Measurements from ENCODE around the gene PHYHD1. TPM values are rescaled to one million over a fixed set of nuclear protein-coding genes. Genes with fewer than 3 reads are reported as not detected.
A peak's percentile ranks its signal among the peaks of the same experiment; 100 is the strongest.

Gene PHYHD1
- 46.5 TPM for total RNA-seq
- long read RNA-seq, partial matches to known transcripts, result 4 of 8 reads
- long read RNA-seq, other reads (novel, unspliced or antisense), result 4 of 8 reads

DNA sequence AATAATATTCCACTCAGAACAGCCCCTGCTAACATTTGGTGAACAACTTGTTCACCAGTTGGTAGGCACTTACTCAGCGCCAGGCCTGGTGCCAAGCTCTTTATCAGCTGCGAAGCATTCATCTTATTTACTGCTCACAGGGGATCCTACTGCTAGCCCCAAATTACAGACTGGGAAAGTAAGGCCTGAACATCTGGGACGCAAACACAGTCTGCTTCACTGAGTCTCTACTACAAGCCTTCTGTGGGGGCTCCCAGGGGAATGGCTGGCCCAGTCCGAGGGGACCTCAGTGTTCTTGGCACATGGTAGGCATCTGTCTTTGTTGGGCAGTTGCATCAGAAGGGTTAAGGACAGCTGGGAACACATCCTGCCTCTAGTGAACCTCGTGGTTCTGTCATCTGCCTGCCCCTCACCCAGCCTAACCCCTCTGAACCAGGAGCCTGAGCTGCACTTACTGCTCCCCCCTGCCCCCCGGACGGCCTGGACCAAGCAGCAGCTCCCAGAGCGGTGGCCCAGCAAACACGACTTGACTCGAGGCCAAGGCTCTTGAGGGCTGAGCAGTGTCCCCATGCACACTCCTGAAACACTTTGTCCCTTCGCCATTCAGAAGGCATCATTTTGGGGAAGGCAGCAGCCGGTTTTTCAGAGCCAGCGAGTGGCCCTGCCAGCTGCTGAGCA lies at the start of gene PHYHD1:
Gene PHYHD1 (plus strand): TSS at position 602 of the 678 bp plus-strand sequence. CDS start 1,342 bp downstream, outside the sequence.
- H3K4me1 ChIP-seq, result peaks cover 48% of the 10 kb centered on the region
- peak within 1 kb of the TSS; percentile 59 for H3K4me3 ChIP-seq
- H3K9me3 ChIP-seq, result no peaks in the 10 kb centered on the region
- H3K27me3 ChIP-seq, result no peaks in the 10 kb centered on the region
- H3K36me3 ChIP-seq, result peaks cover 15% of the 10 kb centered on the region
- ATAC-seq (peak; percentile 44), DNase-seq (peak; percentile 87)
- H3K27ac ChIP-seq, result peak within 1 kb of the TSS; percentile 88
- TF ChIP-seq, protein P1, sequence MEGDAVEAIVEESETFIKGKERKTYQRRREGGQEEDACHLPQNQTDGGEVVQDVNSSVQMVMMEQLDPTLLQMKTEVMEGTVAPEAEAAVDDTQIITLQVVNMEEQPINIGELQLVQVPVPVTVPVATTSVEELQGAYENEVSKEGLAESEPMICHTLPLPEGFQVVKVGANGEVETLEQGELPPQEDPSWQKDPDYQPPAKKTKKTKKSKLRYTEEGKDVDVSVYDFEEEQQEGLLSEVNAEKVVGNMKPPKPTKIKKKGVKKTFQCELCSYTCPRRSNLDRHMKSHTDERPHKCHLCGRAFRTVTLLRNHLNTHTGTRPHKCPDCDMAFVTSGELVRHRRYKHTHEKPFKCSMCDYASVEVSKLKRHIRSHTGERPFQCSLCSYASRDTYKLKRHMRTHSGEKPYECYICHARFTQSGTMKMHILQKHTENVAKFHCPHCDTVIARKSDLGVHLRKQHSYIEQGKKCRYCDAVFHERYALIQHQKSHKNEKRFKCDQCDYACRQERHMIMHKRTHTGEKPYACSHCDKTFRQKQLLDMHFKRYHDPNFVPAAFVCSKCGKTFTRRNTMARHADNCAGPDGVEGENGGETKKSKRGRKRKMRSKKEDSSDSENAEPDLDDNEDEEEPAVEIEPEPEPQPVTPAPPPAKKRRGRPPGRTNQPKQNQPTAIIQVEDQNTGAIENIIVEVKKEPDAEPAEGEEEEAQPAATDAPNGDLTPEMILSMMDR (IDR thresholded peaks at IDR 0.05), result no peak
- intact Hi-C loops (cut with DNase I), result no loop called here

DNA sequence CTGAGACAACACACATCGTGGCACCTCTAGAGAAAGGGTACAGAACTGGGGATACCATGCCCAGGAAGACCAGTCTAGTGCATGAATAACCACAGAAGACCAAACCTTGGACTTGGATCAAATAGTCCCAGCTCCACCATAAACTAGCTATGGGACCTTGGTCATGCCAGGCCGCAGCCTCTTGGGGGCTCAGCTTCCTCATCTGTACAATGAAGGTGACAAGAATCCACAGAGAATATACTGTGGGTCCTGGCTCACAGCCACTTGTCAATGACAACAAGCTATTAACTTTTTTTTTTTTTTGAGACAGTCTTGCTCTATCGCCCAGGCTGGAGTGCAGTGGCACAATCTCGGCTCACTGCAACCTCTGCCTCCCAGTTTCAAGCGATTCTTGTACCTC lies 42.9 kb upstream of the PHYHD1 start:
- Histone ChIP-seq H3K36me3 (no peaks in the 10 kb centered on the region), H3K27ac (no peak overlapping the region), H3K9me3 (no peaks in the 10 kb centered on the region), H3K4me3 (no peak overlapping the region), H3K27me3 (no peaks in the 10 kb centered on the region), H3K4me1 (peaks cover 11% of the 10 kb centered on the region)
- ATAC-seq, result no peak
- DNase-seq, result no peak
- intact Hi-C loops (cut with DNase I), result no loop called here
- TF ChIP-seq, protein P1 (IDR thresholded peaks at IDR 0.05), result no peak

DNA sequence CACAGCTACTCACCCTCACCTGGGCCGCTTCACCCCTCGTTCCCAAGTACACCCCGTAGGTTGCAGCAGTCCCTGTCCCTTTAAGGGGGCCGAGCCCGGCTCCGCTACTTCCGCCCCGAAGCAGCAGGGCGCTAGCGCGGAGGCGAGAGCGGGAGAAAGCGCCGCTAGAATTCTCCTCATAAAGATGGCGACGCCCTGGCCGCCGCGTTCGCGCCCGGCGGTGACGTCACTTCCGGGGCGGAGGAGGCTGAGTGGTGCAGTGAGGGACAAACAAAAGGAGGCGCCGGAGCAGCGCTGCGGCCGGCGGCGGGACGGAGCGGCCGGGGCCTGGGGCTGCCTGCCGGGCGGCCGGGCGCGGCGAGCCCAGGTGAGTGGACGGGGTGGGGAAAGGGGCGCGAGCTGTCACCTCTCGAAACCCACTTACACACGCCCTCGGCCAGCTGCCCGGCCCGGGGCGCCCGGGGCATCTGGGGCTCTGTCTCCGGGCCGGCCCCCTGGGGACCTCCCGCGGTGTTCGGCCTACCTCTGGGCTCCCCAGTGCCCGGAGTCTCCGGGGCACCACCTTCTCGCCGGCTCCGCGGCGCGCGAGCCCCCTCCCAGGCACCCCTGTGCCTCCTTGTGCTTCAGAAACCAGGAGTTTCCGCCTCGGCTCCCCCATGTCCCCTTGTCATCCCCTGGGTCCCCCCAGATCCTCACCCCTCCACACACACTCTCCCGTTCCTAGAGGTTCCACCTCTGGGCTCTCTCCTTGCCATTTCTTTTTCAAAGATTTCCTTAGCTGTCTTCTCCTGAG lies 38.7 kb upstream of the PHYHD1 start, which contains the start of the genes KYAT1 and LRRC8A:
Gene KYAT1 (minus strand): TSS at position 67 of the 793 bp plus-strand sequence. CDS start 36,545 bp downstream, outside the sequence.
Gene LRRC8A (plus strand): TSS at position 250 of the 793 bp plus-strand sequence. CDS start 25,032 bp downstream, outside the sequence.
- DNase-seq (peak; percentile 99), ATAC-seq (peak; percentile 95)
- no peaks in the 10 kb centered on the region for H3K27me3 ChIP-seq
- peaks cover 46% of the 10 kb centered on the region for H3K4me1 ChIP-seq
- TF ChIP-seq, protein P1 (IDR thresholded peaks at IDR 0.05), result no peak
- peak within 1 kb of the TSS; percentile 98 for H3K4me3 ChIP-seq
- H3K36me3 ChIP-seq, result peaks cover 14% of the 10 kb centered on the region
- no peaks in the 10 kb centered on the region for H3K9me3 ChIP-seq
- intact Hi-C loops (cut with DNase I), result no loop called here
- H3K27ac ChIP-seq, result peak within 1 kb of the TSS; percentile 95

DNA sequence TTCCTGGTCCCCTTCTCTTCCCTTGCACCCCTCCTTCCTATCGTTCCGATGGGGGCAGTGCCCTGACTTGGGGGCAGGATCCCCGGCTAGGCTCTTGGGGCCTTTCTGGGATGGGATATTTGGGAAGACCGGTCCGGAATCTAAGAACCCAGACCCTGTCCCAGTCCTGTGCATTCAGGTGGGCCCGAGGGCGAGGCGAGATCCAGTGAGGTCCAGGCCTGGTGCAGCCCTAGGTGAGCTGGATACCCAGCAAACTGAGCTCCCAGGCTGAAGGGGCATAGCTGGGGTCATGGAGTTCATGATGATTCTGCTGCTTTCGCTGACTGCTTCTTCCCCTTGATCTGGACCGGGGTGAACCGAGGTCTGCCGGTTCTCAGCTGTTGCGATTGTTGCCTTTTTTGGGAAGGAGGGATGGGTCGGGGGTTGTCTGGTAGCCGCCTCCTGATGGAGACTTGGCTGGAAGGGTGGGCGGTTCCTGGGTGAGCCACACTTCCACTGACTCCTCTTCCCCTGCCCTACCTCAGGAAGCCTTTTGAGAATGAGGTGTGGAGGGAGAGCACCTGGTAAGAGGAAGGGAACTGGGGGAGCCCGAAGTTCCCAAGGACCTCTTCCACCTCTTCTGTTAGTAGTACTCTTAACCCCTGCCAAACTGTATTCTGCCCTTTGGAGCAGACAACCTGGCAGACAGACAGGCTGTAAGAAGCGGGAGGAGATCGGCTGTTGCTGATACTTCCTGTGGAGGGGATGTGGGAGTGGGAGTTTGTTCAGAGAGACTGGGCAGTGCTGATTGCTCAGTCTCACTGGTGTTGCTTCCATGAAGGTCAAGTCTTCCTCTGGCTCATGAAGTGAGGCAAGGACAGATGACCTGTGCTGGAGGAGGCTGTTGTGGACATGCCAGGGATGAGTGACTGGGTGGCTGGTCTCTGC lies 37.8 kb upstream of the PHYHD1 start:
- Histone ChIP-seq H3K27ac (peak overlapping the region; percentile 95), H3K4me3 (peak overlapping the region; percentile 98), H3K27me3 (no peaks in the 10 kb centered on the region), H3K4me1 (peaks cover 51% of the 10 kb centered on the region), H3K9me3 (no peaks in the 10 kb centered on the region), H3K36me3 (peaks cover 17% of the 10 kb centered on the region)
- DNase-seq (no peak), ATAC-seq (no peak)
- TF ChIP-seq, protein P1 (IDR thresholded peaks at IDR 0.05), result no peak
- intact Hi-C loops (cut with DNase I), result no loop called here

DNA sequence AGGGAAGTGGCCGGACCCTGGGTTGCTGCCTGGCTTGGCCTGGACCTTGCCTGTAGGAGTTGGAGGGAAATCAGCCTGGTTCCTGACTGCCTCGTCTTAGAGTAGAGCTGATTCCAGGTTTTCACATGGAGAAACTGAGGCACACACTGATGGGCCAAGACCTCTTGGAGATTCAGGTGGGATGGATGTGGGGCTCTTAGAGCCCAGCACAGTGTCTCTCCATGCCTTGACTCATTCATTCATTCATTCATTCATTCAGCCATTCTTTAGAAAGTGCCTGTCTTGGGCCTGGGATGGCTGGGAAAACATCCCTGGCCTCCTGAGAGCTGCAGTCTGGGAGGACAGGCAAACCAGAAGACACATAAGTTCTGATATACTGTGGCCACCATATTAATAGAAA lies 36.6 kb upstream of the PHYHD1 start:
- DNase-seq (no peak), ATAC-seq (no peak)
- TF ChIP-seq, protein P1 (IDR thresholded peaks at IDR 0.05), result no peak
- no peaks in the 10 kb centered on the region for H3K27me3 ChIP-seq
- peaks cover 23% of the 10 kb centered on the region for H3K36me3 ChIP-seq
- H3K4me3 ChIP-seq, result peak overlapping the region; percentile 98
- no peak overlapping the region for H3K27ac ChIP-seq
- H3K4me1 ChIP-seq, result peaks cover 55% of the 10 kb centered on the region
- no peaks in the 10 kb centered on the region for H3K9me3 ChIP-seq
- intact Hi-C loops (cut with DNase I), result no loop called here
